K562 (cell line): ENCODE measurements around the gene IGLL1. TPM values are rescaled to one million over a fixed set of nuclear protein-coding genes. Genes with fewer than 3 reads are reported as not detected.
A peak's percentile ranks its signal among the peaks of the same experiment; 100 is the strongest.

Experiments used
- EHMT2 ChIP-seq: fragments of 450-650 bp; IDR thresholded peaks from 2 replicates; pipeline ENCODE4 v1.6.1; 2018; ENCODE audit warnings: antibody characterized with exemption
- HMG20A ChIP-seq: fragments of 450-650 bp; formaldehyde crosslinking; conservative IDR thresholded peaks from 2 replicates; pipeline ENCODE4 v1.4.0; 2020; ENCODE audit warnings: mild to moderate bottlenecking, mixed read lengths
- HOXB6 ChIP-seq: fragments of 250-450 bp; sonication (Bioruptor Pico); IDR thresholded peaks from 2 replicates; pipeline ENCODE4 v1.5.1; 2022; ENCODE audit warnings: mild to moderate bottlenecking, borderline replicate concordance
- LARP7 ChIP-seq: fragments of 450-650 bp; IDR thresholded peaks from 2 replicates; pipeline ENCODE4 v1.6.1; 2016
- MTA1 ChIP-seq: fragments of 450-650 bp; IDR thresholded peaks from 2 replicates; pipeline ENCODE4 v1.6.1; 2017; ENCODE audit warnings: borderline replicate concordance
- NCOA6 ChIP-seq: fragments of 450-650 bp; IDR thresholded peaks from 2 replicates; pipeline ENCODE4 v1.6.1; 2017; ENCODE audit warnings: mild to moderate bottlenecking
- POLR2H ChIP-seq: IDR thresholded peaks from 2 replicates; pipeline ENCODE4 v1.6.1; 2016; ENCODE audit warnings: missing genetic modification characterization, low read depth, mild to moderate bottlenecking, control low read depth, missing compliant biosample characterization, moderate library complexity
- RBFOX2 ChIP-seq: fragments of 200-400 bp; formaldehyde crosslinking; IDR thresholded peaks from 2 replicates; pipeline ENCODE4 v1.6.1; 2017; ENCODE audit warnings: low read depth, mild to moderate bottlenecking, low read length, moderate library complexity
- RERE ChIP-seq: sonication (generic); formaldehyde crosslinking; IDR thresholded peaks from 2 replicates; pipeline ENCODE4 v1.8.0; 2023; ENCODE audit warnings: missing genetic modification reagents, mild to moderate bottlenecking, borderline replicate concordance
- SRSF9 ChIP-seq: fragments of 200-400 bp; formaldehyde crosslinking; IDR thresholded peaks from 2 replicates; pipeline ENCODE4 v1.6.1; 2017; ENCODE audit warnings: low read depth, low read length, borderline replicate concordance
- STAT6 ChIP-seq: sonication (generic); formaldehyde crosslinking; IDR thresholded peaks from 2 replicates; pipeline ENCODE4 v1.8.1; 2023; ENCODE audit warnings: mild to moderate bottlenecking, missing genetic modification reagents
- TBP ChIP-seq: optimal IDR thresholded peaks from 2 replicates; pipeline ENCODE3; 2011; ENCODE audit warnings: low read depth, low read length, improper control_type of control experiment
- ZNF239 ChIP-seq: fragments of 250-450 bp; sonication (Bioruptor Pico); IDR thresholded peaks from 2 replicates; pipeline ENCODE4 v1.4.0; 2020; ENCODE audit warnings: mild to moderate bottlenecking
- ZNF609 ChIP-seq: sonication (generic); formaldehyde crosslinking; IDR thresholded peaks from 2 replicates; pipeline ENCODE4 v1.8.1; 2023; ENCODE audit warnings: missing genetic modification reagents, mild to moderate bottlenecking, borderline replicate concordance
- ZNF766 ChIP-seq: fragments of 200-800 bp; sonication (Bioruptor generic); conservative IDR thresholded peaks from 2 replicates; pipeline ENCODE4 v1.6.1; 2016; ENCODE audit warnings: missing genetic modification characterization, missing compliant biosample characterization
- ZNF79 ChIP-seq: fragments of 250-450 bp; sonication (Bioruptor Pico); IDR thresholded peaks from 2 replicates; pipeline ENCODE4 v1.4.0; 2020; ENCODE audit warnings: low read depth, mild to moderate bottlenecking, moderate library complexity
- ZSCAN32 ChIP-seq: fragments of 450-650 bp; formaldehyde crosslinking; IDR thresholded peaks from 2 replicates; pipeline ENCODE4 v1.4.0; 2020; ENCODE audit warnings: mild to moderate bottlenecking, moderate library complexity
- polyA plus RNA-seq, 8 experiments: library from polyadenylated mRNA; depleted of rRNA in 4 of 8; stranded (reverse) in 5 of 8; unstranded in 3 of 8; fragments of >200 nt; fragmentation: Nextera tagmentation in 2 of 8; fragmentation: Illumina TruSeq in 1 of 8; extraction: Ambion mirVana in 2 of 8; extraction: Trizol in 1 of 8; gene quantifications; 2 replicates each; pipeline versions ENCODE4 v1.2.1 to v1.2.3, GENCODE V29; 2011 to 2014; ENCODE audit warnings: inconsistent platforms in 1 of 8, missing spikeins in 1 of 8
- total RNA-seq, 7 experiments: library from RNA; depleted of rRNA in 6 of 7; stranded (reverse); fragments of >200 nt in 6 of 7; fragmentation: Illumina TruSeq in 2 of 7; extraction: Trizol in 2 of 7; gene quantifications; 2 replicates each; pipeline versions ENCODE4 v1.2.1 to v1.2.3, GENCODE V29; 2011 to 2021; ENCODE audit warnings: low replicate concordance in 1 of 7

The IGLL1 gene
- total and polyA plus RNA-seq, 9 of the 15 experiments (the other 6 are each of a cell fraction or from before 2014, with no cell fraction given), result 0.10 to 0.32 (median 0.20) TPM; not detected in 6

GRCh38 chr22:23533771-23534191 lies 46.3 kb downstream of the IGLL1 start (continued):
- TF ChIP-seq RBFOX2, result no peak
- TF ChIP-seq ZNF239 (CRISPR knock-in tag), result no peak
- TF ChIP-seq STAT6 (CRISPR knock-in tag), result no peak
- TF ChIP-seq POLR2H, result peak; percentile 24; the same call in 1 of the 2 replicates
- no peak for TF ChIP-seq ZNF609 (CRISPR knock-in tag)
- no peak for TF ChIP-seq ZNF79 (CRISPR knock-in tag)
- TF ChIP-seq MTA1, result peak; percentile 77; the same call in 1 of the 2 replicates
- no peak for TF ChIP-seq HOXB6
- TF ChIP-seq LARP7, result 0 out of 2 replicates have a peak, but pooled peaks have one; percentile 69
- TF ChIP-seq HMG20A (CRISPR knock-in tag), result no peak
- no peak for TF ChIP-seq SRSF9
- TF ChIP-seq TBP, result no peak
- no peak for TF ChIP-seq ZNF766 (CRISPR knock-in tag)
- peak; percentile 45; the same call in 1 of the 2 replicates for TF ChIP-seq EHMT2
- no peak for TF ChIP-seq NCOA6
- no peak for TF ChIP-seq RERE
- no peak for TF ChIP-seq ZSCAN32 (CRISPR knock-in tag)
